GM12891 (cell line): ENCODE measurements around the gene TEAD4.

Source experiments
- DNase-seq: peaks from one replicate; pipeline ENCODE4 v3.0.0; 2011; ENCODE audit warnings: low spot score; ENCODE audit not compliant: insufficient read length
- FAIRE-seq: peaks from 2 replicates; lab custom pipeline; 2011; peaks lifted over from hg19 to GRCh38; lab: Jason Lieb, UNC
- PAX5 ChIP-seq: IDR thresholded peaks from 2 replicates; pipeline ENCODE4 v1.6.1; 2011; ENCODE audit warnings: low read length, moderate library complexity, mild to moderate bottlenecking; ENCODE audit not compliant: insufficient read depth, severe bottlenecking
- POLR2A ChIP-seq: IDR thresholded peaks from 2 replicates; pipeline ENCODE4 v1.6.1; 2011; ENCODE audit warnings: low read depth, low read length, control low read depth
- POLR2AphosphoS5 ChIP-seq: IDR thresholded peaks from 2 replicates; pipeline ENCODE4 v1.6.1; 2011; ENCODE audit warnings: low read depth, low read length, control low read depth
- POU2F2 ChIP-seq: IDR thresholded peaks from 2 replicates; pipeline ENCODE4 v1.6.1; 2011; ENCODE audit warnings: low read depth, mild to moderate bottlenecking, control low read depth, low read length, moderate library complexity
- SPI1 ChIP-seq: IDR thresholded peaks from 2 replicates; pipeline ENCODE4 v1.6.1; 2011; ENCODE audit warnings: low read depth, low read length, control low read depth
- TAF1 ChIP-seq: IDR thresholded peaks from 2 replicates; pipeline ENCODE4 v1.6.1; 2011; ENCODE audit warnings: low read depth, low read length, control low read depth

The TEAD4 gene

DNA sequence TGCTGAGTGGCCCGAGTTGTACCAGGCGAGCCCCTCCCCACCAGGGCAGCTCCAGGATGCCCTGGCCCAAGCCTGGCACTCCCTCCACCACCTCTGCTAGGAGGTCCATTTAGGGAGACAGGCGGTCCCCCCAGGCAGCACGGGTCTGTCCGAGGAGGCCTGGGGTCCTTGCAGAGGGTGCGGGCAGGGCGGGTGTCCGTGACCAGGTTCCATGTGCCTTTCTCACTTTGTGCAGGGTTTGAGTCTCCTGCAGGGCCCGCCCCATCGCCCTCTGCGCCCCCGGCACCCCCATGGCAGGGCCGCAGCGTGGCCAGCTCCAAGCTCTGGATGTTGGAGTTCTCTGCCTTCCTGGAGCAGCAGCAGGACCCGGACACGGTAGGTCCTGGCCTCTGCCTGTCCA is 61.2 kb downstream of the TEAD4 start:
- DNase-seq (no peak), FAIRE-seq (no peak)
- TF ChIP-seq PAX5 (no peak), SPI1 (no peak), POU2F2 (no peak), POLR2AphosphoS5 (no peak), POLR2A (no peak), TAF1 (no peak)

DNA sequence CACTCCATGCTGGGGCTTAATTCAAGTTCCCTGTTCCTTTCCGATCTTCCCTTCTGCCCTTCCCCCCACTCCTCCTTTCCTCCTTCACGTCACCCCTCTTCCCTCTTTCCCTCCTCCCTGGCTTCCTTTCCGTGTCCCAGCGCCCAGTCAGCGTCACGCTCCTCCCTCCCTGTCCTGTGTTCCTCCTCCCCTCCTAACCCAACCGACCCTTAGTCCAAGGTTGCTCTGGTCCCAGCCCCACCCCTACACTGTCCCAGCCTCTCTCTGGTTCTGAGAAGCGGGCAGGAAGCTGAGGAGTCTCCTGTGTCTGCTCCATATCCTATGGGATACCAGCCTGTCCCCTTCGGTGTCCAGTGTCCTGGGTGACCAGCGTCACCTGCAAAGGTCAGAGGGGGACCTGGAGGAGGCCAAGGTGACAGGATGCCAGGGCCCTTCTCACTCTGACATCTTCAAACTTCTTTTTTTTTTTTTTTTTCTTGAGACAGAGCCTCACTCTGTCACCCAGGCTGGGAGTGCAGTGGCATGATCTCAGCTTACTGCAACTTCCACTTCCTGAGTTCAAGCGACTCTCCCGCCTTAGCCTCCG is 61.7 kb downstream of the TEAD4 start:
- FAIRE-seq (no peak), DNase-seq (no peak)
- no peak for TF ChIP-seq SPI1

DNA sequence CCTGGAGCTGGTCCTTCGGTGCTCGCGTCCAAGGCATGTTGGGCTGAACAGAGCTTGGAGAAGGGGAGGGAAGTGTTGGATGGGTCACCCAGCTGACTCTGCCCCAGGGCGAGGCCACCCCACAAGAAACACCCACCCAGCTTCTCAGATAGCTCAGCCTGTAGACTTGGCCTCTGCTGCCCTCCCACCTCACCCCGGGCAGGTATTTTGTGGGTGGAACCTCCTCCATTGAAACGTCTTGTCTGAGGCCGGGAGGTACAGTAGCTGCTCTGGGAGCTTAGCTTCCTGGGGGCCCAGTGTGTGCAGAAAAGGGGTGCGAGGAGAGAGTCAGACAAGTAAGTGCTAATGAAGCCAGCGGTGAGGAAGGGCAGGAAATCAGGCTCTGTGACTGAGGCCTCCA is 63.2 kb downstream of the TEAD4 start:
- no peak for TF ChIP-seq POU2F2
- TF ChIP-seq TAF1 = no peak
- DNase-seq = no peak
- no peak for FAIRE-seq

DNA sequence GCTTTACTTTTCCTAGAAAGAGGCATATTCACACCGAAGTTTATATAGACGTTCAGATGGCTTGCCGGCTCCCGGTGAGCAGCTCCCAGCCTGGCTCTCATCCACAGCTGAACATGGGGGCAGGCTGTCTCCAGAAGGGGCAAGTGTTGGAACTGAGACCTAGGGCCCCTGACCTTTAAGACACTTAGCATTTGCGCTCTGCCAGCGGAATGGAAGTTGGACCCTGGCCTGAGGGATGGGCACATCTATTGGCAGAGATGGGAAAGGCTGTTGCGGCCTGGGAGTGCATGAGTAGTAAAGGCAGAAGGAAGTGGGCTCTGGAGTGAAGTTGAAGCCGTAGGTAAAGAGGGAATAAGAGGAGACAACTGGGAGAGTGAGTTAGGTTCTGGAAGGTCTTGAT is 63.8 kb downstream of the TEAD4 start:
- no peak for FAIRE-seq
- no peak for TF ChIP-seq POU2F2
- no peak for TF ChIP-seq PAX5
- TF ChIP-seq POLR2AphosphoS5 = no peak
- TF ChIP-seq SPI1 = no peak
- no peak for TF ChIP-seq TAF1
- no peak for TF ChIP-seq POLR2A
- no peak for DNase-seq

DNA sequence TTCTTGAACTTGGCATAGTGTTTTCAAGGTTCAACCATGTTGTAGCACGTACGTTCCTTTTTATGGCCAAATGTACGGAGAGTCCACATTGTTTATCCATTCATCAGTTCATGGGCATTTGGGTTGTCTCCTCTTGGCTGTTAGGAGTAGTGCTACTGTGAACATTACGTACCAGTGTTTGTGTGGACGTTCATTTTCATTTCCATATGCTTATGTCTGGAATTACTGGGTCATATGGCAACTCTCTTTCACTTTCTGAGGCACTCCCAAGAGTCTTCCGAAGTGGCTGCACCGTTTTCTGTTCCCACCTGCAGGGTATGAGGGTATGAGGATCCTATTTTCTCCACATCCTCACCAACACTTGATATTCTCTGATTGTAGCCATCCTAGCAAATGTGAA is 68.9 kb downstream of the TEAD4 start:
- DNase-seq (no peak), FAIRE-seq (no peak)
- TF ChIP-seq POLR2AphosphoS5 (no peak), TAF1 (no peak), POLR2A (no peak), SPI1 (no peak), POU2F2 (no peak), PAX5 (no peak)

DNA sequence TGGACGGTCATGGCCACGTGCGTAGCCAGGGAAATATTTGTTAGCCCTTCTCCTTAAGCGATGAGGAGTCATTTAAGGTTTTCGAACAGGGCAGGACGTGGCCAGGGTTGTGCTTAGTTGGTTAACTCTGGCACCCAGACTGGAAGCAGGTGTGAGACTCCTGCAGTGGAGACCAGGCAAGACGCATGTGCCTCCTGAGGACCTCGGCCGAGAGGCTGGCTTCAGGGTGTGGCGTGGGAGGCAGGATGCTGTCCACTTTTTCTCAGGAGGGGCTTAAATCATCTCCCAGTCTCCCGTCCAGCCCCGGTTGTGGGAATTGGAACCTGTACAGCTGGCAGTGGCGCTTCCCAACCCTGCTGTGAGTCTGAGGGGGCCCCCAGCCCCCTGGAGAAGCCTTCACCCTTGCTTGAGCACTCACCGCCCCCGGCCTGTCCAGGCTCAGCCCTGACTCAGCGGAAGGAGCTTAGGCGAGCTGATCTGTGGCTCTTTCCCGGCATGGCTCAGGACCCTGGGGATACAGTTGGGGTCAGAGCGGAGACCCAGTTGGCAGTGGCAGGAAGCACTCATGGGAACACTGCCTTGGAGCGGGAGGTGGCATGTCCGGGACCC is 71.7 kb downstream of the TEAD4 start:
- FAIRE-seq (no peak), DNase-seq (no peak)
- TF ChIP-seq POLR2AphosphoS5 (no peak), TAF1 (no peak), POLR2A (no peak)

DNA sequence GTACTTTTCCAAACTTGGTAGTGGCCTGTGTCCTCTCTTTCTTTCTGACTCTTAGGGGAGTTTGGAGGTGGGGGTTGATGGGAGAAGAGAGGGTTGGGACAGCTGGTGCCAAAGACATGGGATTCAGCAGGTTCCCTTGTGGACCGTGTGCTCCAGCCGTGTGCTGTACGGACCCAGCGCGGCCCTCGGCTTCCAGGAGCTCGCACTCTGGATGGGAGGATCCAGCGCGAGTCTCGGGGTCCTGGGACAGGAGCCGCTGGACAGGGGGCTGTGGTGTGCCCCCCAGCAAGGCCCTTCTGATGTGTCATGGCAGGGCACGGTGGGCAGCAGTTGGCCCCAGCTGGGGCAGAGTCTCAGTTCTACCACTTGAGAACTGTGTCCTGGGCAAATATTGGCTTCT is 73.0 kb downstream of the TEAD4 start:
- FAIRE-seq (no peak), DNase-seq (no peak)
- TF ChIP-seq SPI1 (no peak), PAX5 (no peak), POU2F2 (no peak), POLR2AphosphoS5 (no peak), TAF1 (no peak), POLR2A (no peak)

DNA sequence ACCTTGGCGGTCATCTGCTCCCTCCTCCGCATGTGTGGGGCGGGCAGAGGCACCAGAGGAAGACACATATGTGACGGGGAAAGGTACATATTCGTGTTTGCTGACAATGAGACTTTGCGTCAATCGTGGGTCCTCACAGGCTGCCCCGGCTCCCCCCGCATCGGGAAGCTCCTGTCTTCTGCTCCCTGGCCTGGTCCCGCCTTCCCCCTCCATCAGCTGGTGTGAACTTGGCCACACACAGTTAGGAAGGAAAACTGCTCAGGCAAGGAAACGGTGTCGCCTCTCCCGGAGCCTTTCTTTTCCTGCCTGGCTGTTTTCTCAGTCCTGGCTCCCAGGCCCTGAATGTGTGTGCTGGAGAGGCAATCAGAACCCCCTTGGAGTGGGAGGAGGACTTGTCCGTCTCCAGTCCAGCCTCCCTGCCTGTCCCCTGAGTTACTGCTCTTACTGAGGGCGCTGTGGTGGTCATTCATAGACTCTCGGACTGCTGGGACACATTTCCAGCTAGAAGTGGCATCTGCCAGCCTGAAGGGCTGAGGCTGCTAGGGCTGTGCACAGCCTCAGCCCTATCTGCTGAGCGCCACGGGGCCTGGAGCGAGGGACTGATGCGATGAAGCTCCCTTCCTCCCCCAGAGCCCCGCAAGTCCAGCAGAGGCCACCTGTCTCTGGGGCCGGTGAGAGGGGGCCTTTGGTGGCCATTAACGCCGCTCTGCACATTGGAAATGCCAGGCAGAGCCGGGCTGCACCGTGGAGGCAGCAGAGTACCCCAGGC is 73.8 kb downstream of the TEAD4 start:
- TF ChIP-seq PAX5 (no peak), SPI1 (no peak)
- FAIRE-seq (no peak), DNase-seq (no peak)

DNA sequence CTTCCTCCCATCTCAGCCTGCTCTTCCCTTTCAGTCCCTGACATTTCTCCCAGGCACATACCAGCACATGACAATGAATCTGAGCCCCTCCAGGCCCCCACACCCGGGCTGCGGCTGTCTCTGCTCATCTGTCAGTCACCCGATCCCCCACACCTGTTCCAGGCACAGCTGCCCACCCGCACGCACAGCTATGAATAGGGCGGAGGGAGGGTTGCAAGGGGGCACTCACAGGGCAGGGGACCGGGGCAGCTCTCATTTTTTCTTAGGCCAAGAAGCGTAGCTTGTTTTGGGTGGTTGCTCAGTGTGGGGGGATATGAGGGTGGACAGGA is 74.3 kb downstream of the TEAD4 start:
- FAIRE-seq (no peak), DNase-seq (no peak)
- TF ChIP-seq PAX5 (no peak), TAF1 (no peak), POLR2AphosphoS5 (no peak), SPI1 (no peak), POLR2A (no peak), POU2F2 (no peak)

DNA sequence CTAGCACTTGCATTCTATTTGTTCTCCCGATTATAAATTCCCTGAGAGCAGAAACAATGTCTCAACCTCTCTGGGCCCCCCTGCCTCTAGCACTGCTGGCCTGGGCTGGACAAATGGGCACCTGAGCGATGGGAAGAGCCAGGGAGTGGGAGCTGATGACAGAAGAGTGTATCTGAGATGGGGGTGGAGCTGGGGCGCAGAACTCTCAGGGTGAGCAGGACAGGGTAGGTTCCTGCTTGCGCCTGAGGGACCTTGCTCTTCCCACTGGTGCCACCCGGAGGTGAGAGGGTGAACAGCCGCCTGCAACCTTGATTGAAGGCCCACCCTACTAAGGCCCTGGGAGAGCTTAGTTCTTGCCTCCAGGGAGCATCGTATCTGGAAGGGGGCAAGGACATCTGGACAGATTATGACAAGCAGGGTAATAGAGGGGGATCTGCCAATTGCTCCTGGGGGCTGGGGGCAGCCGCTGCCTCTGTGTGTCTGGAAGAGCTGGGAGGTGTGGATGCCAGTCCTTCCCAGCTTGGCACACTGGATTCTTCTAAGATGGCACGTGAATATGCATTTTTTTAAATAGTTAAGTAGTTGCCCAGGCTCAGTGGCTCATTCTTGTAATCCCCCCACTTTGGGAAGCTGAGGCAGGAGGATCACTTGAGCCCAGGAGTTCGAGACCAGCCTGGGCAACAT is 75.0 kb downstream of the TEAD4 start:
- FAIRE-seq (peak; percentile 82), DNase-seq (peak; percentile 81)
- TF ChIP-seq POLR2AphosphoS5 = no peak
- TF ChIP-seq POU2F2 = no peak
- TF ChIP-seq SPI1 = no peak
- TF ChIP-seq POLR2A = no peak
- no peak for TF ChIP-seq PAX5
- no peak for TF ChIP-seq TAF1
